ENCODE results near the gene TPI1.

TPI1 gene

GRCh38 chr12:6828781-6829535, 38.4 kb upstream of the TPI1 start:
- DNase-seq: peak in 3 of 4 experiments; percentile 25 to 53 (median 36)

- DNase-seq: peak in 1 of 4 experiments; percentile 27
Measured at GRCh38 chr12:6829536-6830220, 37.7 kb upstream of the TPI1 start.

DNA sequence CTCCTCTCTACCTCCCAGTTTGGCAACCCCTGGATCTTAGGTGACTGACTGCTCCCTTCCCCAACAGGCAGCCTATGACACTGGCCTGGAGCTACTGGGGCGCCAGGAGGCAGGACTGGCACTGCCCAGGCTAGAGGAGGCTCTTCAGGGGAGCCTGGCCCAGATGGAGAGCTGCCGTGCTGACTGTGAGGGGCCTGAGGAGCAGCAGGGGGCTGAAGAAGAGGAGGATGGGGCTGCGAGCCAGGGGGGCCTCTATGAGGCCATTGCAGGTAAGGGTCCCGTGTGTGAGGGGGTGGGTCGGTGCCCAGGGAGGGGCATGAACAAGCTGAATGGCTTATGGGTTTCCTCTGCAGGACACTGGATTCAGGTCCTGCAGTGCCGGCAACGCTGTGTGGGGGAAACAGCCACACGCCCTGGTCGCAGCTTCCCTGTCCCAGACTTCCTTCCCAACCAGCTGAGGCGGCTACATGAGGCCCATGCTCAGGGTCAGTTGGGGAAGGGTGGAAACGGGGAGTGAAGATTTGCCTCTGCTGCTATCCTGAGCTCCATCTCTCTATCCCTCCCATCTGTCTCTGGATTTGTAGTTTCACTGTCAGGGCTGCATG, 36.9 kb upstream of the TPI1 start:
- peak in 2 of 4 experiments; percentile 38 to 50 for DNase-seq

DNA sequence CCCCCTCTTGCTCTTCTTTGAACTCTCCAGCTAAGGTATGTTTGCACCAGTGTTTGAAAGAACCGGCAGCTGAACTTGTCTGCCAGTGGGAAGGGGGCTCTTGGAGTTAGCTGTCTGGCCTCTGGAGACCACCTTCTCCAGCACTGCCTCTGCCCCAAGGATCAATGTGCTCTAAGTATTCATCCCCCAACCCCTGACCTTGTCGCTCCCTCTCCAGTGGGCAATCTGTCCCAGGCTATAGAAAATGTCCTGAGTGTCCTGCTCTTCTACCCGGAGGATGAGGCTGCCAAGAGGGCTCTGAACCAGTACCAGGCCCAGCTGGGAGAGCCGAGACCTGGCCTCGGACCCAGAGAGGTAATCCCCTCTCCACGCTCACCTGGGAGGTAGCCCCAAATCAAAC, 36.3 kb upstream of the TPI1 start:
- no peak for DNase-seq

- DNase-seq: no peak
Measured at GRCh38 chr12:6831450-6831995, 35.8 kb upstream of the TPI1 start.

- DNase-seq: no peak
Measured at GRCh38 chr12:6832125-6832524, 35.2 kb upstream of the TPI1 start.

- DNase-seq: no peak
Measured at GRCh38 chr12:6833189-6833890, 34.0 kb upstream of the TPI1 start.

- no peak for DNase-seq
Measured at GRCh38 chr12:6834254-6834653, 33.1 kb upstream of the TPI1 start.

- DNase-seq: no peak
Measured at GRCh38 chr12:6834873-6835272, 32.5 kb upstream of the TPI1 start.

DNA sequence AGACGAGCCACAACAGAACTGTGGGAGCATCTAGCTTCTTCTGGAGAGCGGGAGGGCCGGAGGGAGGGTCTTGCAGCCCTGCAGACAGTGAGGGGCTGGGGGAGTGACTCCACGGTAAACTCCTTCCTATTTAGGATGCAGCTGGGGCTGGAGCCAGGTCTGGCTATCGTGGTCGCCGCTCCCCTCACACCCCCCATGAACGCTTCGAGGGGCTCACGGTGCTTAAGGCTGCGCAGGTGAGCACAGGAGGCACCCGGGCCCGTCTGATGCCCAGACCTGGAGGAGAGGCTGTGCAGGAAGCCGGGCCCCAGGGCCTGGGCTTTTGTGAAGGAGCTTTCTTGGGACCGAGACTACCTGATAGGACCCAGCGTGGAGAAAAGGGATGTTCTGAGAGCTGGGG, 30.5 kb upstream of the TPI1 start:
- no peak for DNase-seq

DNA sequence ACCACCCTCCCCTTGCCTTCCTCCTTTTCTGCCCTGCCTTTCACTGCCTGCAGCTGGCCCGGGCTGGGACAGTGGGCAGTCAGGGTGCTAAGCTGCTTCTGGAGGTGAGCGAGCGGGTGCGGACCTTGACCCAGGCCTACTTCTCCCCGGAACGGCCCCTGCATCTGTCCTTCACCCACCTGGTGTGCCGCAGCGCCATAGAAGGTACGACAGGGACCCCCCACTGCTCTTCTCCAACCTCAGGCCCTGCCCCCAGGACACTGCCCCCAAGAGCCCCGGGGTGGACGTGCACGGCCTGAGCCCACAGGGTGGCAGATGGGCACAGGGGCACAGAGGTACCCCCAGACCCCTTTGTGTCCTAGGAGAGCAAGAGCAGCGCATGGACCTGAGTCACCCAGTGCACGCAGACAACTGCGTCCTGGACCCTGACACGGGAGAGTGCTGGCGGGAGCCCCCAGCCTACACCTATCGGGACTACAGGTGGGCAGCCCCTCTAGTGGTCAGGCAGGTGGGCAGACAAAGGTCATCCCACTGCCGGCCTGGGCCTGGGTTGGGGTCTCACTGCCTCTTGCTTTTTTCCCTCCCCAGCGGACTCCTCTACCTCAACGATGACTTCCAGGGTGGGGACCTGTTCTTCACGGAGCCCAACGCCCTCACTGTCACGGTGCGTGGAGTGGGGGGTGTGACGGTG, 29.8 kb upstream of the TPI1 start:
- DNase-seq: no peak

- DNase-seq: no peak
Measured at GRCh38 chr12:6838854-6839253, 28.5 kb upstream of the TPI1 start.

DNA sequence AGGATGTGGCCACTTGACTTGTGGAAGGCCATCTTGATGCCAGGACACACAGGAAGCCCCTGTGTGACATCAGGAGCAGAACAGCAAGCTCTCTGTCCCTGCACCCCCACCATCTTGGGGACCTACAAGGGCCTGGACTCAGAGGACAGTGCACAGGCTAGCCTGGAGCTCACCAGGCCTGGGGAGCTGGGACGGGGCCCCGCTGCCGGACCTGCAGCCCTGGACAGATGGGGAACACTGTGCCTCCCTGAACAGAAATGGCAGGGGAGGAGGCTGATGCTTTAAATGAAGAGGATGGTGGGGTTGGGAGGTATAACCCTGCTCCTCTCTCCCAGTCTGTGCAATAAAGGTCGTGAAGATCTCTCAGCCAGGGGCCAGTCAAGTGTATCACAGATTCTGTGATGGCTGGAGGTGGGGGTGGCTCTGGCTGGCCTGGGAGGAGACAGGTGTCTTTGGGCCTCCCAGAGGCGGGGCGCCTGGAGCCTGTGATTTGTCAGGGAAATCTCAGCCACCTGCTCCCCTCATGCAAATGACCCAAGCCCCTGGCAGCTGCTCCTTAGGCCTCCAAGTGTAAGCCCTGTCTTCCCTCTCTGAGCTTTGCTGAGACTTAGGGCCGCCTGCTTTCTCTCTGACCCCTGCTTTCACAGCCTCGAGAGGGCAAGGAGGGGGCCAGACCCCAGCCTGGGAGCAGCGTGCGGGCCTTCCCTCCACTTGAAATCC, 27.7 kb upstream of the TPI1 start:
- no peak for DNase-seq

GRCh38 chr12:6840330-6840729, 27.0 kb upstream of the TPI1 start:
- no peak for DNase-seq

DNA sequence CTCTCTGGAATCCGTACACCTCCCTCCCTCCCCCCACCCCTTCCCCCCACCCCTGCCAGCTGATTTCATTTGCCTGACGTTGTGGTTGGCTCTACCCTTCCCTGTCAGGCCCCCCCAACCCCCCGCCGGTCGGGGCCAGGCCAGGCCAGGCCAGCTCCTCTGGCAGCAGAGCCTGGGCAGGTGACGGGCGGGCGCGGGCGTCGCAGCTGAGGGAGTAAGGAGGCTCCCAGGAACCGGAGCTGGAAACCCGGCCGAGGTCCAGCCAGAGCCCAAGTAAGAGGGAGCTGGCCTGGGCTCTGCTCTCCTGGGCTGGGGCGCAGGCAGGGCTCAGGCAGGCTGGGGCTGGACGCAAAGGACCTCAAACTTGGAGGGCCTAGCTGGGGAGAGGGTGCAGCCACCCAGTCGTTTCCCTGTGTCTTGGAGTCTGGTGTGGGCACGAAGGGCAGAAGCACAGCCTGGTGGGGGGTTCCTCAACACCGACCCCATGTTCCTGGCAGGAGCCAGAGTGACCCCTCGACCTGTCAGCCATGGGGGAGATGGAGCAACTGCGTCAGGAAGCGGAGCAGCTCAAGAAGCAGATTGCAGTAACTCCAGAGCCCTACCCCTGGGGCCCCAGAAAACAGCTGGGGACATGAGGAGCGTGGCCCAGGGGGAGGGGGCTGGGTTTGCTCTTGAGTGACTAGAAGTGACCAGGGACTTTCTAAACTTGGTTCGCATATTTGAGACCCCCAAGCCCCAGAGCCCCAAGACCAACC, 26.4 kb upstream of the TPI1 start, which contains the start of gene GNB3:
TSS of gene GNB3 (plus strand) at position 165 of the 755 bp plus-strand sequence. CDS start at position 528, 363 bp downstream.
- no peak for DNase-seq

- DNase-seq: no peak
Measured at GRCh38 chr12:6842075-6842474, 25.3 kb upstream of the TPI1 start.

DNA sequence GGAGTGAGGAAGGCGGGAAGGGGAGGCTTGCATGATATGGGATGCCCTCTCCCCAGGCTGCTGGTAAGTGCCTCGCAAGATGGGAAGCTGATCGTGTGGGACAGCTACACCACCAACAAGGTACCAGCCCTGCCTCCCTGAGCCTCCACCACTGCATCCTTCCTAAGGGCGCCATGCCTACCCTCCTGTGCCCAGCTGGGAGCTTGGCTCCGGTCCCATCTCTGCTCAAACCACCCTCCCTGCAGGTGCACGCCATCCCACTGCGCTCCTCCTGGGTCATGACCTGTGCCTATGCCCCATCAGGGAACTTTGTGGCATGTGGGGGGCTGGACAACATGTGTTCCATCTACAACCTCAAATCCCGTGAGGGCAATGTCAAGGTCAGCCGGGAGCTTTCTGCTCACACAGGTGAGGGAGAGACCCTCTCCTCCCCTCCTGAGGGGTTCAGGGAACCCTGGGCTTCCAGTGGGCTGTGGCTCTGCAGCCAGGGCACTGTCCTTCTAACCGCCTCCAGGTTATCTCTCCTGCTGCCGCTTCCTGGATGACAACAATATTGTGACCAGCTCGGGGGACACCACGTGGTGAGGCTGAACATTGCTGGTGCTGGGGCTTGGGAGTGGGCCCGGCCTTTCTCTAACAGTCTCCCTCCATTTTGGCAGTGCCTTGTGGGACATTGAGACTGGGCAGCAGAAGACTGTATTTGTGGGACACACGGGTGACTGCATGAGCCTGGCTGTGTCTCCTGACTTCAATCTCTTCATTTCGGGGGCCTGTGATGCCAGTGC, 24.0 kb upstream of the TPI1 start:
- no peak for DNase-seq

GRCh38 chr12:6845395-6845794, 21.9 kb upstream of the TPI1 start:
- no peak for DNase-seq

- peak in 3 of 4 experiments; percentile 43 to 46 (median 44) for DNase-seq
Measured at GRCh38 chr12:6846316-6846869, 20.9 kb upstream of the TPI1 start.
